Transverse colon (tissue), 3 donors: Measurements from ENCODE around the gene PHACTR2.

Experiments used
- POLR2A ChIP-seq: fragments of 450-650 bp; IDR thresholded peaks from one replicate; pipeline ENCODE4 v1.6.1; 2016; ENCODE audit warnings: antibody characterized with exemption, mild to moderate bottlenecking, moderate library complexity
- POLR2AphosphoS5 ChIP-seq, 3 donors: sonication (generic); formaldehyde crosslinking; IDR thresholded peaks; one replicate each; pipeline ENCODE4 v1.6.1; 2016; ENCODE audit warnings: antibody characterized with exemption in 3 of 3

DNA sequence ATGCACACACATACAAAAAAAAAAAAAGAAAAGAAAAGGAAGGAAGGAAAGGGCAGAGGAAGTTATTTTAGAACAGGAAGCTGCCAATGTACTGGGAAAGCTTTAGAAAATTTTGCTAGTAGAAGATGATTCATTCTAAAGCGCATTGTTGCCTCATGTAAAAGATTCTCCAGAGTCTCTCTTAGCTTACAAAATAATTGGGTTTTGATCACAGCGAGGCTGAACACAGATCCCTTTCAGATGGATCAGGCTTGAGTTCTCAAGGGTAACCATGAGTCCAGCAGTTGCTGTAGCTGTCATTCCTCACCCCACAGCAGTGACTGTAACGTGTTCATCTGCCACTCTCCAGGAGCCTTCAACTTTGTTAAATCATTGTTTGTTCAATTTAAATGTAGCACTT lies 81.9 kb downstream of the PHACTR2 start:
- TF ChIP-seq POLR2AphosphoS5 (IDR thresholded peaks at IDR 0.05) (no peak), POLR2A (no peak)
